Peyer's patch (tissue), 4 donors: Measurements from ENCODE around the gene BCAS1.

ENCODE experiments used
- CTCF ChIP-seq, 6 experiments: fragments of 450-650 bp in 4 of 6; fragments of 200-600 bp in 2 of 6; sonication (generic) in 1 of 6; IDR thresholded peaks; one replicate each; pipeline ENCODE4 v1.5.1; 2017 to 2019; ENCODE audit warnings: antibody characterized with exemption in 6 of 6, mild to moderate bottlenecking in 3 of 6, moderate library complexity in 1 of 6
- POLR2A ChIP-seq, 2 donors: fragments of 450-650 bp; IDR thresholded peaks; one replicate each; pipeline ENCODE4 v1.5.1; 2017; ENCODE audit warnings: antibody characterized with exemption in 2 of 2, mild to moderate bottlenecking in 2 of 2, moderate library complexity in 2 of 2

GRCh38 chr20:54013471-54013870 lies 56.9 kb downstream of the BCAS1 start:
- no peak for TF ChIP-seq CTCF (IDR thresholded peaks at IDR 0.05)
- TF ChIP-seq POLR2A (IDR thresholded peaks at IDR 0.05), result no peak
